Upper lobe of left lung (tissue), 6 donors: ENCODE results near the gene AKT1. TPM values are rescaled to one million over a fixed set of nuclear protein-coding genes. Genes with fewer than 3 reads are reported as not detected.
"Not testable (repeated sequence)": the region's sequence is repeated elsewhere in the genome, so short reads cannot be mapped to it uniquely, and the experiment has no call there.

Source experiments
- ATAC-seq, 2 donors: fragments of 200-7000 bp; cut with Tn5 transposase; one replicate each; pipeline ENCODE4 v1.9.1; 2022; ENCODE audit warnings: mild to moderate bottlenecking in 2 of 2, moderate library complexity in 2 of 2; ENCODE audit not compliant: low FRiP score in 2 of 2
- DNase-seq, 2 donors: peaks; one replicate each; pipeline ENCODE4 v3.0.0-alpha.2; 2019 to 2020
- H3K27ac ChIP-seq, 4 donors: fragments of 200-600 bp; sonication (generic); one replicate each; pipeline ENCODE4 v1.5.1; 2016 to 2019
- H3K27me3 ChIP-seq, 4 donors: fragments of 200-600 bp; sonication (generic); one replicate each; pipeline ENCODE4 v1.5.1; 2017 to 2019
- H3K36me3 ChIP-seq, 4 donors: fragments of 200-600 bp; sonication (generic); one replicate each; pipeline ENCODE4 v1.5.1; 2016 to 2019
- H3K4me1 ChIP-seq, 4 donors: fragments of 200-600 bp; sonication (generic); one replicate each; pipeline ENCODE4 v1.5.1; 2018 to 2019
- H3K4me3 ChIP-seq, 4 donors: fragments of 200-600 bp; sonication (generic); one replicate each; pipeline ENCODE4 v1.5.1; 2017 to 2019; ENCODE audit warnings: mild to moderate bottlenecking in 2 of 4, moderate library complexity in 1 of 4
- H3K9me3 ChIP-seq, 4 donors: fragments of 200-600 bp; sonication (generic); one replicate each; pipeline ENCODE4 v1.5.1; 2018 to 2019
- EP300 ChIP-seq, 4 donors: sonication (generic); formaldehyde crosslinking; IDR thresholded peaks; one replicate each; pipeline ENCODE4 v1.5.1; 2017; ENCODE audit warnings: antibody characterized with exemption in 4 of 4, control low read depth in 2 of 4
- POLR2A ChIP-seq, 4 donors: fragments of 450-650 bp; IDR thresholded peaks; one replicate each; pipeline ENCODE4 v1.5.1; 2016 to 2017; ENCODE audit warnings: antibody characterized with exemption in 4 of 4, mild to moderate bottlenecking in 2 of 4
- POLR2AphosphoS5 ChIP-seq, 2 donors: sonication (generic); formaldehyde crosslinking; IDR thresholded peaks; one replicate each; pipeline ENCODE4 v1.5.1; 2017; ENCODE audit warnings: antibody characterized with exemption in 2 of 2
- WGBS, 2 donors: methylation state at CpG; one replicate each; pipeline ENCODE4 v1.1.5; 2017 to 2018; 5-methylcytosine and 5-hydroxymethylcytosine counted together
- total RNA-seq, 6 donors: library from RNA; depleted of rRNA in 4 of 6; stranded (reverse); fragments of >200 nt in 4 of 6; gene quantifications; one replicate each; pipeline versions ENCODE4 v1.1.0 to v1.2.1, GENCODE V29; 2016 to 2021
- TF ChIP-seq, protein P1 (sequence below), 6 experiments: fragments of 450-650 bp in 4 of 6; fragments of 200-600 bp in 2 of 6; sonication (generic) in 2 of 6; IDR thresholded peaks; one replicate each; pipeline ENCODE4 v1.5.1; 2016 to 2019; ENCODE audit warnings: antibody characterized with exemption in 6 of 6
- donor health status: DM: no; HTN: no; CAD: no; lungs with moderate emphysema.
- donor health status: DM: no; HTN: yes; CAD: no; lungs with severe emphysema.

The AKT1 gene
- total RNA-seq, 6 donors from 2014 or later = 122 to 283 (median 191) TPM

DNA sequence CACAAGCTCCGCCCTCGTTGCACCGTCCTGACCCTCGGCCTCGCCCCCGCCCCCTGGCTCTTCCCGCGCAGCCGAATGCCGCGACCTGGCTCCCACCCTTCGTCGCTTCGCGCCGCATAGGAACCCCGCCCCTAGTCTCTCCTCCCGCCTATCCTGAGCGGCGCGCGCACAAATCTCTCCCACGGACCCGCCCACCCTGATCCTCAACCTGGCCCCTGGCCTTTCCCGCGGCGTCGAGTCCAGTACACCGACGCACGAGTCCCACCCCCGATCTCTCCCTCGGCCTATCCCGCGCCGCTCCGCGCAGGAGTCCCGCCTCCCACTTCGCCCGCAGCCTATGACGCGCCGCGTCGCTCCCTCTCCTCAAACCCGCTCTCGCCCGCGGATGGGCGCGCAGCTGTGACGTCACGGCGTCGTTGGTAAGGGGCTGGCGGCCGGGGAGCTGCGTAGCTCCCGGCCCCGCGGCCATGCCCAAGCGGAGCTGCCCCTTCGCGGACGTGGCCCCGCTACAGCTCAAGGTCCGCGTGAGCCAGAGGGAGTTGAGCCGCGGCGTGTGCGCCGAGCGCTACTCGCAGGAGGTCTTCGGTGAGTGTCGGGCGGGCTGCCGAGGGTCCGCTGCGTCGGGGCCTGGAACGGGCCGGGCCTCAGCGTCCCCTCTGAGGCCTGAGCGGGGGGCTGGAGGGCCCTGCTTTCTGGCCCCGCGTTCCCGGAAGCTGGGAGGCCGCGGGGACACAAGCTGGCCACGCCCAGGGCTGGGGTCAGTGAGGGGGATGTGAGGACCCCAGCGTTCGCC is 42.6 kb downstream of the AKT1 start, which contains the start of gene SIVA1:
TSS of gene SIVA1 (plus strand) at position 413 of the 793 bp plus-strand sequence. CDS start at position 468, 55 bp downstream.
- peak within 1 kb of the TSS; percentile 86 to 91 (median 90) for H3K27ac ChIP-seq
- no peaks in the 10 kb centered on the region for H3K9me3 ChIP-seq
- peak; percentile 99 to 100 for DNase-seq
- 0% methylated on average over 10 to 33 of the region's 95 CpGs for WGBS, 2 donors
- peak; percentile 97 to 98 for ATAC-seq
- TF ChIP-seq, protein P1, sequence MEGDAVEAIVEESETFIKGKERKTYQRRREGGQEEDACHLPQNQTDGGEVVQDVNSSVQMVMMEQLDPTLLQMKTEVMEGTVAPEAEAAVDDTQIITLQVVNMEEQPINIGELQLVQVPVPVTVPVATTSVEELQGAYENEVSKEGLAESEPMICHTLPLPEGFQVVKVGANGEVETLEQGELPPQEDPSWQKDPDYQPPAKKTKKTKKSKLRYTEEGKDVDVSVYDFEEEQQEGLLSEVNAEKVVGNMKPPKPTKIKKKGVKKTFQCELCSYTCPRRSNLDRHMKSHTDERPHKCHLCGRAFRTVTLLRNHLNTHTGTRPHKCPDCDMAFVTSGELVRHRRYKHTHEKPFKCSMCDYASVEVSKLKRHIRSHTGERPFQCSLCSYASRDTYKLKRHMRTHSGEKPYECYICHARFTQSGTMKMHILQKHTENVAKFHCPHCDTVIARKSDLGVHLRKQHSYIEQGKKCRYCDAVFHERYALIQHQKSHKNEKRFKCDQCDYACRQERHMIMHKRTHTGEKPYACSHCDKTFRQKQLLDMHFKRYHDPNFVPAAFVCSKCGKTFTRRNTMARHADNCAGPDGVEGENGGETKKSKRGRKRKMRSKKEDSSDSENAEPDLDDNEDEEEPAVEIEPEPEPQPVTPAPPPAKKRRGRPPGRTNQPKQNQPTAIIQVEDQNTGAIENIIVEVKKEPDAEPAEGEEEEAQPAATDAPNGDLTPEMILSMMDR (IDR thresholded peaks at IDR 0.05) = peak in 3 of 6 experiments; percentile 30 to 45 (median 33)
- TF ChIP-seq EP300 (IDR thresholded peaks at IDR 0.05) (peak in 1 of 4 donors; percentile 44), POLR2A (IDR thresholded peaks at IDR 0.05) (peak in 3 of 4 donors; percentile 82 to 96 (median 94)), POLR2AphosphoS5 (IDR thresholded peaks at IDR 0.05) (peak; percentile 93 to 96)
- H3K4me3 ChIP-seq = peak within 1 kb of the TSS; percentile 82 to 97 (median 90)
- H3K36me3 ChIP-seq = peaks cover 4 to 28% (median 24%) of the 10 kb centered on the region in 4 donors
- H3K4me1 ChIP-seq = peaks cover 14 to 35% (median 24%) of the 10 kb centered on the region in 4 donors
- no peaks in the 10 kb centered on the region for H3K27me3 ChIP-seq

DNA sequence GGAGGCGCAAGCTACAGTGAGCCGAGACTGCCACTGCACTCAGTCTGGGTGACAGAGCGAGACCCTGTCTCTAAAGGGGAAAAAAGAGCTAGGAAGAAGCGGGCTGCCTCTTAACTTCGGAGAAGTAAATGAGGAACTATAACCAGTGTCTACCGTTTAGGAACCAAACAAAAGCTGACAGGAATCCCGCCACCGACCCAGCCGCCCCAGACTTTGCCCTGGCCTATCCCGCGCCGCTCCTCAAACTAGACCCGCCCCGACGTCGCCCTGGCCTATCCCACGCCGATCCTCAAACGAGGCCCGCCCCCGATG is 43.2 kb downstream of the AKT1 start:
- Histone ChIP-seq H3K9me3 (no peaks in the 10 kb centered on the region), H3K4me3 (peak overlapping the region in 3 of 4 donors; percentile 82 to 97 (median 84)), H3K27ac (peak overlapping the region; percentile 86 to 91 (median 90)), H3K4me1 (peaks cover 14 to 39% (median 24%) of the 10 kb centered on the region in 4 donors), H3K36me3 (peaks cover 4 to 23% (median 18%) of the 10 kb centered on the region in 4 donors), H3K27me3 (no peaks in the 10 kb centered on the region)
- no peak for DNase-seq
- no peak for TF ChIP-seq POLR2AphosphoS5 (IDR thresholded peaks at IDR 0.05)
- no peak for TF ChIP-seq EP300 (IDR thresholded peaks at IDR 0.05)
- TF ChIP-seq, protein P1 (IDR thresholded peaks at IDR 0.05) = no peak
- TF ChIP-seq POLR2A (IDR thresholded peaks at IDR 0.05) = peak in 2 of 4 donors; percentile 21 to 22
- 6 to 9% methylated on average over 12 to 17 of the region's 21 CpGs for WGBS, 2 donors
- no peak for ATAC-seq

DNA sequence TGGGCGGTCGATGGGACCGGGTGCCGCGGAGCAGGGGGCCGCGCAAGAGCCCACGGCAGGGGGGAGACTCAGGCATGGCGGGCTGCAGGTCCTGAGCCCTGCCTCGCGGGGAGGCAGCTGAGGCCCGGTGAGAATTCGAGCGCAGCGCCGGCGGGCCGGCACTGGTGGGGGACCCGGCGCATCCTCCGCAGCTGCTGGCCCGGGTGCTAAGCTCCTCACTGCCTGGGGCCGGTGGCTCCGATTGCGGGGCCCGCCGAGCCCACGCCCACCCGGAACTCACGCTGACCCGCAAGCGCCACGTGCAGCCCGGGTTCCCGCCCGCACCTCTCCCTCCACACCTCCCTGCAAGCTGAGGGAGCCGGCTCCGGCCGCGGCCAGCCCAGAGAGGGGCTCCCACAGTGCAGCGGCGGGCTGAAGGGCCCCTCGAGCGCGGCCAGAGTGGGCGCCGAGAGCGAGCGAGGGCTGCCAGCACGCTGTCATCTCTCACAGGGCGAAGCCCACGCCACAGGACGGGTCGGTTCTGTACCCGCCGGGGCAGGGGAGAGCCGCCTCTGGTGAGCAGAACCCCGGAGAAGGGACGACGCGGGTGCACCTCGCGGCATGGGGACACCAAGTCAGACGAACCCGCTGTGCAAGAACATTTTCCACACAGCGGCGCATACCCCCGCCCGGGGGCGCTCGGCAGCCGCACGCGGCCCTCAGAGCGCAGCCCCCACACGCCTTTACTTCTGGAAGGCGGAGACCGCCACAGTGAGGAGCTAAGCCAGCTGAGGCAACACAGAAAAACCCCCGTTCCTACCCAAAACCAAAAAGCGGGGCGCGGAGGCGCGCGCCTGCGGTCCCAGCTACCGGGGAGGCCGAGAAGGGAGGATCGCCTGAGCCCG is 43.8 kb downstream of the AKT1 start:
- Histone ChIP-seq H3K36me3 (peaks cover 4 to 17% (median 14%) of the 10 kb centered on the region in 4 donors), H3K27me3 (no peaks in the 10 kb centered on the region), H3K4me1 (peaks cover 14 to 39% (median 24%) of the 10 kb centered on the region in 4 donors), H3K4me3 (peak overlapping the region in 3 of 4 donors; percentile 82 to 97 (median 84)), H3K27ac (peak overlapping the region; percentile 86 to 91 (median 90)), H3K9me3 (no peaks in the 10 kb centered on the region)
- DNase-seq (peak in 1 of 2 donors; percentile 91), ATAC-seq (no peak)
- TF ChIP-seq POLR2A (IDR thresholded peaks at IDR 0.05) = no peak
- TF ChIP-seq POLR2AphosphoS5 (IDR thresholded peaks at IDR 0.05) = no peak
- TF ChIP-seq, protein P1 (IDR thresholded peaks at IDR 0.05) = no peak
- TF ChIP-seq EP300 (IDR thresholded peaks at IDR 0.05) = no peak
- WGBS, 2 donors = 75 to 76% methylated on average over 50 to 87 of the region's 90 CpGs

DNA sequence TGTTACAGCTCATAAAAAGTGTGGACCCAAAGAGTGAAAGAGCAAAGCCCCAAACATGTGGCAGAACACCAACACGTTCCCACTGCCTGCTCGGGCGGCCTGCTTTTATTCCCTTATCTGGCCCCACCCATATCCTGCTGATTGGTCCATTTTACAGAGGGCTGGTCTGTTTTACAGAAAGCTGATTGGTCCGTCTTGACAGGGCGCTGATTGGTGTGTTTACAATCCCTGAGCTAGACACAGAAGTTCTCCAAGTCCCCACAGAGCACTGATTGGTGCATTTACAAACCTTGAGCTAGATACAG is 44.8 kb downstream of the AKT1 start:
- not testable (repeated sequence) for H3K4me3 ChIP-seq, ATAC-seq, H3K27ac ChIP-seq, H3K27me3 ChIP-seq, DNase-seq, H3K36me3 ChIP-seq, H3K9me3 ChIP-seq
- H3K4me1 ChIP-seq = peaks cover 20 to 44% (median 24%) of the 10 kb centered on the region in 4 donors
- 94 to 98% methylated on average over 4 to 5 of the region's 5 CpGs for WGBS, 2 donors
